Measurements from ENCODE around the gene KIF26A.

KIF26A gene

DNA sequence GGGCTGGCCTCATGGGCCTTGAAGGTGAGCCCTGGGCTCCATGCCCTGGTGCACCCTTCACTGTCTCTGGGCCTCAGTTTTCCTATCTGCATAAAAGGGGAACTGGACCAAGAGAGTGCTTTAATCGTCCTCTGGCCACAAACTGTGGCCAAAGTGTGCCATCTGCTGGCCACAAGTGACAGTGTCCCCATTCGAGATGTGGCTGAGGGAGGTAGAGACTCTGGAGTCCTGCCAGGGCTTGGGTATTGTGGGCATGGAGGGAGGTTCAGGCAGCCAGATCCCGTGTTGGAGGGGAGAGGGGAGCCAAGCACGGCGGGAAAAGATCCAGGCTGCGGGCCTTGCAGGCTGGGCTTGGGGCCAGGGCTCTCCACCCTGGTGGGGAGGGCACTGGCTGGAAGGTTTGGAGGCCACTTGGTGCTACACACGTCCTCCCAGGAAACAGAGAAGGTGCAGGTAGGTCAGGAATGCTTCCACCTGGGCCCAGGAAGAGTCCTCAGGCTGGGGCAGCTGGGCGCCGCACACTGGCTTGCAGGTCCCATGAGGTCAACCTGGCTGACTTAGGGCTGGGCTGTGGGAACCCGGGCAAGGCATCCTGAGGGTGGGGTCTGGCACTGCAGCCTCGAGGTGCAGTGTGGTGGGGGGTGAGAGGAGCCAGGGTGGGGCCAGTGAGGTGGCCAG, 7.3 kb upstream of the KIF26A start:
- no peak for DNase-seq (ENCODE audit: low read depth in 2 of 3, low spot score in 1 of 3)

DNA sequence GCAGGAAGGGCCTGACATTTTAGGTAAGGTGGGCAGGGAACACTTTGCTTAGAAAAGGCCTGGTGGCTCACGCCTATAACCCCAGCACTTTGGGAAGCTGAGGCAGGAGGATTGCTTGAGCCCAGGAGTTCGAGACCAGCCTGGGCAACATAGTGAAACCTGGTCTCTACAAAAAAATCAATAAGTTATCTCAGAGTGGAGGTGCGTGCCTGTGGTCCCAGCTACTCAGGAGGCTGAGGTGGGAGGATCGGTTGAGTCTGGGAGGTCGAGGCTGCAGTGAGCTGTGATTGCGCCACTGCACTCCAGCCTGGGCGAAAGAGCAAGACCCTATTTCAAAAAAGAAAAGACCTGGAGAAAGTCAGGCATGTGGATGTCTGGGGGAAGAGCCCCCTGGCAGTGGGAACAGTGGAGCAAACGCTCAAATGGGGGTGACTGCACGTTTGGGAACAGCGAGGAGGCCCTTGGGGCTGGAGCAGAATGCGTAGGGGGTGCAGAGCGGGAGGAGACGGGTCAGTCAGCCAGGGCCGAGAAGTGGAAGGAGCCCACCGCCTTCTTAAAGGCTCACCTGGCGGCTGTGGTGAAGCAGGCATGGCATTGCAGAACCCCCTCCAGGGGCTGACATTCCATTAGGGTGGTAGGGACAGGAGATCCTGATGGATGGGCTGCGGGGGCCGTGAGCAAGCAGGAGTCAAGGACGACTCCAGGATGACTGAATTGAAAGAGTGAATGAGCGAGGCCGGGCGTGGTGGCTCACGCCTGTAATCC, 6.2 kb upstream of the KIF26A start:
- DNase-seq (ENCODE audit: low read depth in 2 of 3, low spot score in 1 of 3): no peak

GRCh38 chr14:104132981-104133380, 5.4 kb upstream of the KIF26A start:
- DNase-seq (ENCODE audit: low read depth in 2 of 3, low spot score in 1 of 3): no peak

DNA sequence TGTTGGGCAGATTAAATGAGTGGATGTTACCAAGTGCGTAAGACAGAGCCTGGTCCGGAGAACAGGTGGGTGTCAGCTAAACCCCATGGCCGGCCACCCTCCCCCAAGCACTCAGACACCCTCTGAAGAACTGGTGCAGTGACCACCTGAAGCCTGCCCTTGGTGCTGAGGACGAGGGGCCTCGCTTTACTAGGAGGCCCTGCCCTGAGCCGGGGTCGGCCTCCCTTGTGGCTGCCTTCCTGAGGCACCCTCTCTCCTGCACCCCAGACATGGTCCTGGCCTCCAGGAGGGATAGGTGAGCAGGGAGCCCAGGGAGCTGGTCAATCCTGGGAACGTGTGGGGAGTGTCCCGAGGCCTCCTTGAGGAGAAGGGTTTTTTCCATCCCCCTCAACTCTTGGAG, 4.9 kb upstream of the KIF26A start:
- DNase-seq (ENCODE audit: low read depth in 2 of 3, low spot score in 1 of 3): no peak

DNA sequence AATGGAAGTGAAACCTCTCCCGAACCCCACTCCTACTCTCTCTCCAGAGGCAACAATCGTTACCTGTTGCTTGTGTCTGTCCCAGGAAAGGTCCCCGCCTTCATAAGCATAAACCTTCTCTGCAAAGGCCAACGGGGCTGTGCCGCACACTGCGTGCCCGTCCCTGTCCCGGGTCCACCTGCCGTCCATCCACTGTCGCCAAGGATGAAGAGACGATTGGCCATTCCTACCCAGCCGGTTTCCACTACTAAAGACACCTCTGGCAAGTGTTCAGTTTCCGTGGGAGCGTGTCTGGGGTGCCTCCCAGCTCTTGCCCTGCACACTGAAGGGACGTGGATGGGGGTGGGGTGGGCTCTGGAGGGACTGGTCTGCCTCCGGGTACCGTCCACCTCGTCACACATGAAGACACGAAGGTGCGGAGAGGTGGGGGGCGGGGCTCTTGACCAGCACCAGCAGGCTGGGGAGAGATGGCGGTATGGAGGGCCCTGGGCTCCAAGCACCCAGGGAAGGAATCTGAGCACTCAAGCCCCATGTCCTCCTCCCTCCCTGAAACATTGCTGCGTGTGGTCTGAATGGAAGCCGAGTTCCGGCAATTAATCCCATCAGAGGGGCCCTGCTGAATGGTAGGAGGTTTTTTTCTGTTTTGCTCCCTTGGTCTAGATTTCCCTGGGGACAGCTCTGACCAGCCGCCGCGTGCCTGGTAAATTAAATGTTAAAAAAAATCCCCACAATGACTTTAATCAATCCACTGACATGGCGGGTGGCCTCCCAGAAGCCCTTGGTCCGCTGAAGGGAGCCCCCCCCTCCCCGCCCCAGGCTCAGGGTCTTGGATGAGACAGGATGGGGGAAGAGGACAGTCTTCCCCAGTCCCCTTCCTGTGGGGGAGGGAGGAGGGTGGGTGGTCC, 4.1 kb upstream of the KIF26A start:
- DNase-seq (ENCODE audit: low read depth in 2 of 3, low spot score in 1 of 3): no peak

DNA sequence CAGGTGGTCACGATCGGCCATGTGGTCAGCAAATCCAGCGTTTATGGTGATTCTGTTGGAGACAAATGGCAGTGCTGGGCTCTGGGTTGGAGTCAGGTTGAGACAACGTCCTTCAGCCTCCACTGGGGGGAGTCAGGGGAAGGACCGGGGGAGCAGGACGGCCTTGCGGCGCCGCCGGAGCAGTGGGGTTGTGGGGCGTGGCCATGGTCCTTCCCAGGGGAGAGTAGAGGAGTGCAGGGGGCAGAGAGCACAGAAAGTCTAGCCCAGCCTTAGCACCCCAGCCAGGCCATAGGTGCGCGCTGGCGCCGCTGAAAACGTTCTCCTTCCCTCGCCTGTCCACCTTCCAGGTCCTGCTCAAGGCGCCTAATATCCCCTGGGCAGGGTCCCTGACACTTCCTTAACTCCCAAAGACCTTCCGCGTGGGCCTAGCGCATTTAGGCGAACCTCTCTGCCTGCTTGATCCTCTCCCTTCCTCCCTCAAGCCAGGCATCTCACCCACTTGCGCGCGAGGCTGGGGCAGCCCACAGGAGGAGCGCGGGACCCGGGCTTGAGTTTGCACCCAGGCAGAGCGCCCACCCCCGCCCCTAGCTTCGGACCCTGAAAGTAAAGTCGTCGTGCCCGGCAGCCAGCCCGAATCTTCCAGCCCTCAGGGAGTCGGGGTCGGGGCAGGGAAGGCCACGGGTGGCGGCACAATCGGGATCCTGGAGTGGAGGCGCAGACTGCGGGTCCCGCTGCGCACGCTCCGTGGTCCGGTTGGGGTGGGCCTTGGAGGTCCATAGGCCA, 3.1 kb upstream of the KIF26A start:
- DNase-seq (ENCODE audit: low read depth in 2 of 3, low spot score in 1 of 3): no peak

DNA sequence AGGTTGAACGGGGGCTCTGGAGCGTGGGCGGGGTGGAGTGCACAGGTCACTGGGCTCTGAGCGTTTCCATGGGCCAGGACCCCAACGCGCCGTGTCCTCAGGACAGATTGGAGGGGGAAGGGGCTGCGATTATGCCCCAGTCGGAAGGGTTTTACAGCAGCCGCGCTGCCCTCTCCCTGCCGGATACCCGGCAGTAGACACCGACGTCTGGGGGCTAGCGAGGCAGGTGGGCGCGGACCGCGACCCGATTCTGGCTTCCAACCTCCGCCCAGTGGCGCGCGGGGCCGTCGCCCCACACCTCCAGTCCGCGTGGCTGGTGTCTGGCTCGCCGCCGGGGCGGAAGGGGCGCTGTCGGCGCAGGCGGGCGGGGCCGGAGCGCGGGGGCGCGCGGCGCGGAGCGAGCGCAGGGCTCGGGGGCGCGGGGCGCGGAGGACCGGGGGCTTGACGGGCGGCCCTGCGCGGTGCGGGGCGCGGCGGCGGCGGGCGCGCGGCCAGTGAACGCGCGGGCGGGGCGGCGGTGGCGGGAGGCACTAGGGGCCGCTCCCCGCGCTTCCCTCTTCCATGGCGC, 2.4 kb upstream of the KIF26A start:
- DNase-seq (ENCODE audit: low read depth in 2 of 3, low spot score in 1 of 3): no peak

DNA sequence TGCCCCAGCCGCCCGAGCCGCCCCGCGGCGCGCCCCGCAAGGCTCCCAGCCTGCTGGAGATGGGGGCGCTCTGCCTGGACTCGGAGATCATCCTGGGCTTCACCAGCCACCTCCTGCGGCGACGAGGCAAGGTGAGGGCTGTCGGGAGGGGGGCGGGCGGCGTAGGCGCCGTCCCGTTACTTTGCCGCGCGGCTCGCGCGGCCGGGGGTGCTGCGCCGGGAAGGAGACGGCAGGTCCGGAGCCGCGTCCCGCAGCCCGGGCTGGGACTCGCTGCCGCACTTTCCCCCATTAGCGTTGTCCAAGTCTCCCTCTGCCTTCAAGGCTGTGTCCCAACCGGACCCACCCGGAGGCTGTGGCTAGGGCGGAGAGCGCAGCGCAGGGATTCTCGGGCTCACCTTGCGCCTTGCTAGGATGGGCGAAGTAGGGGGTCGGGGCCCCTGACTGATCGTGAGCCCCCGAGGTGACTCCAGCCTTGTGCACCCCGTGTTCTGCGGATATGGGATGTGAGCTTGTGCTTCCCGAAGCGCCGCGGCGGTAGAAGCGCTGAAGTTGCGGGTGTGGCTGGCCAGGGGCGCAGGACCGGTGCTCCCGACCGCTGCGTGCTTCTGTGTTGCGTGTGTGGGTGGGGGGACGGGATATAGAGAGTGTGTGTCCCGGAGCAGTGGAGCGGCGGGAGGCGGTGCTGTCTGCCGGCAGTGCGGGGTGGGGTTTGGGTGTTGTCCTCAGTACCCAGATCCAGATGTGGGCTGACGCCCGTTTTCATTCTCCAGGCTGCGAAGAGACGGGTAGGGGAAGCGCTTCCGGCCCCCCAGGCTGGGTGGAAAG, 1.7 kb upstream of the KIF26A start:
- no peak for DNase-seq (ENCODE audit: low read depth in 2 of 3, low spot score in 1 of 3)

- peak; percentile 41 to 63 (median 55) for DNase-seq (ENCODE audit: low read depth in 2 of 3, low spot score in 1 of 3)
Measured at GRCh38 chr14:104137297-104138097, 890 bp upstream of the KIF26A start.

DNA sequence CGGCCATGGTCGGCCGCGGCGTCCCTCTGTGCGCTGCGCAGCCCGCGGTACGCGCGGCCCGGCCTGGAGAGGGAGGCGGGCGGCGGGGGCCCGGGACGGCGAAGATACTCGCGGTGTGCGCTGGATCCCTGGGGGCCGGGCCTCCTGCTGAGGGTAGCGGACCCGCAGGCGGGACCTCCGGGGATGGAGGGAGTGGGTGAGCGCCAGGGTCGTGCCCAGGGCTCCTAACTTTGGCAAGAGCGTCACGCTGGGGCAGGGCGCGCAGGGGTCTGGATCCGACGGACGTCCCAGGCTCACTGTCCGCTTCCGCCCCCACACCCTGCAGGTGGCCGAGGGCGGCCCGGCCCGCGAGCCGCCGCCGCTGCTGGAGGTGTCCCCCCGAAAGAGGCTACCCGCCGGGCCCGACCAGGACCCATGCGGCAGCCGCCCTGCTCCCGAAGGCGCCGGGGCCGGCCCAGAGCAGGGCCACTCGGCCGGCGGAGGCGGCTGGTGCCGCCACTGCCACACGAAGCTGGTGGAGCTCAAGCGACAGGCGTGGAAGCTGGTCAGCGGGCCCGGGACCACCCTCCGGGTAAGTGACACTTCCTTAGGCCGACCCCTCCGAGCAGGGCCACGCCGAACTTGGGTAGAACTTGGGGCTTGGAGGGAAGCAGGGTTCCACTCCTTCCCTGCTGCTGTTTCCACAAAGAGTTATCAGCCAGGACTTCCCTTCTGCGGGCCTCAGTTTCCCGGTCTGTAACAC, 502 bp downstream of the KIF26A start:
- DNase-seq (ENCODE audit: low read depth in 2 of 3, low spot score in 1 of 3): no peak

- DNase-seq (ENCODE audit: low read depth in 2 of 3, low spot score in 1 of 3): no peak
Measured at GRCh38 chr14:104139460-104140212, 1.2 kb downstream of the KIF26A start.

- no peak for DNase-seq (ENCODE audit: low read depth in 2 of 3, low spot score in 1 of 3)
Measured at GRCh38 chr14:104140213-104140462, 1.8 kb downstream of the KIF26A start.

DNA sequence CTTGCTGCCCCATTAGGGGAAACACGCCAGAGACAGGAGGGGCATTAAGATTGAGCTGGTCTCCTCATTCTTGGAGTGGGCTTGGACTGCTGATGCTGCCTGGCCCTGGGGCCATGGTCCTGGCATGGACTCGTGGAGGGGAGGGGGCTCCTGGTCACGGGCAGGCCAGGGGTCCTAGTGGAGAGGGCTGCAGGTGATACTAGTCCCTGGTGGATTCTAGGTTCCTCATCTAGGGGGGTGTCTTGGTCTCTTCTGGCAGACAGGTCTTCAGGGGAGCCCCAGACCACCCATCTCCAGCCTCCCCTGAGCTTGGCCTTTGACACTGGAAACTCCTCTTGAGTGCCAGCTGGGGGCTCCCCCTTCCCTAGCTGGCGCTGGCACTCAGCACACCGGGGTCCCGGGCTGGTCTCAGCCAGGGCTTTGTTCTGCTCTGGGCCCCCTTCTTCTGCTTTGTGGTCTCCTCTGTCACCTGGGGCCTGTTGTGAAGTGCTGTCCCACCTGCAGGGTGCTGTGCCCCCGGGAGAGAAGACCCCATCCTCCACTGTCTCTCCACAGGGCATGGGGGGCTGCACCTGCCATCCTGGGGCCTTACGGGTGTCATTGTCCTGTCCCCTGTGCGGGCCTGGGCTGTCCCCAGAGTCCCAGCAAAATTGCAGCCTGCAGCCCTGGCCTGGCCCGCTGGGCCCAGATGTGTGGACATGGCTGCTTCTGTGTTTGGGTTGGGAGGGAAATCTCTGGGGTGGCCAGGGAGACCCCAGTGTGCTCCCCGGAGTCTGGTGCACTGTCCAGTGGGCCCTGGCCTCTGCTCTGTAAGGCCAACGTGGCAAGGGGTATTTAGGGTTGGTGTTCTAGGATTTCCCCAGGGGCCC, 2.3 kb downstream of the KIF26A start:
- no peak for DNase-seq (ENCODE audit: low read depth in 2 of 3, low spot score in 1 of 3)

GRCh38 chr14:104141621-104142091, 3.3 kb downstream of the KIF26A start:
- no peak for DNase-seq (ENCODE audit: low read depth in 2 of 3, low spot score in 1 of 3)

- DNase-seq (ENCODE audit: low read depth in 2 of 3, low spot score in 1 of 3): no peak
Measured at GRCh38 chr14:104142136-104142945, 4.0 kb downstream of the KIF26A start.

GRCh38 chr14:104142946-104143470, 4.6 kb downstream of the KIF26A start:
- DNase-seq (ENCODE audit: low read depth in 2 of 3, low spot score in 1 of 3): no peak

Data from stimulated activated CD4-positive, alpha-beta T cell treated with anti-CD3 and anti-CD28 coated beads, Interleukin-12 subunit alpha, Interleukin-12 subunit beta, amount 100 ng/mL, for 48 hours (primary cell).